NCI-H1105 treated with DMSO at 0.1 percent for 48 hours (cell line): Measurements from ENCODE around the gene PPEF1.
"Not testable (repeated sequence)": the region's sequence is repeated elsewhere in the genome, so short reads cannot be mapped to it uniquely, and the experiment has no call there.

Experiments used
- DNase-seq: peaks from one replicate; lab custom pipeline; 2025; lab: John Stamatoyannopoulos, UW

Gene PPEF1

DNA sequence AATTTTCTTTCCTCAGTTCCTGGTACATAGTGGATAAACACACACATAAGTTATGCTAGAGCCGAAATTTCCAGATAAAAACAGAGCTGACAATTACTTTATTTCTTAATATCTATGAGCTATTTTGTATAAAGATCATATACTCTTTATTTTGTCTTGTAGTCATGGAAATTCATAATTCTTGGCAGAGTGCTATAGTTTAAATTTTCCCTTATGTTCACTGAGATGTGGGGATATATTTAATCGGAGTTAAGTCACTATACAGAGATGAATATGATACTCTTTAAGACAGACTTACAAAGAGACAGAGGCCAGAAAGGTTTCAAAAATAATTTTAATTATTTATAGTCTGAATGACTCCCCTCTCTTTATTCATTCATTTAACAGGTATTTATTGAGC is 89.7 kb downstream of the PPEF1 start:
- no peak for DNase-seq

DNA sequence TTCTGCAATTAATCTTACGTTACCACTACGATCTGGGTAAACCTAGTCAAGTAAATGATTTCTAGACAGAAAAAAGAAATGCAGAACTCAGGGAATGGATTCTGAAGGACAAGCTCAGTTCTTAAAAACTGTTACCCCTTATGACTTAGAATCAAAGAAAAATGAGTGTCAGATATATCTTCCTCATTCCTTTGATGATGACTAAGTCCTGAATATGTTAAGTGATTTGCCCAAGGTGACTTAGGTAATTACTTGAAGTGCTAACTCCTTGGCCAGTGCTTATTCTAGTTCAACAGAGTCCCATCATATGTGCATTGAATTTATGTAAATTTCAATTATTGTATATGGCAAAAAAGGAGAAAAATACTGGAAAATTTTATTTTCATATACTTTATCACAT is 92.5 kb downstream of the PPEF1 start:
- no peak for DNase-seq

DNA sequence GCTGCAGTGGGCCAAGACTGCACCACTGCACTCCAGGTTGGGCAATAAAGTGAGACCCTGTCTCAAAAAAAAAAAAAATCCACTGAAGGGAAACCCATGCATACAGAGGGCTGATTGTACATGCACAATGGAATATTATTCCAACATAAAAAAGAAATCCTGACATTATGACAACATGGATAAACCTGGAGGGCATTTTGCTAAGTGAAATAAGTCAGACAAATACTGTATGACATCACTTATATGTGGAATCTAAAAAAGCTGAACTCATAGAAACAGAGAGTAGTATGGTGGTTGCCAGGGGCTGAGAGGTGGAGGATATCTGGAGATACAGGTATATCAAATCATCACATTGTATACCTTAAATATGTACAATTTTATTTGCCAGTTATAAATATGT is 102.2 kb downstream of the PPEF1 start:
- DNase-seq, result no peak

DNA sequence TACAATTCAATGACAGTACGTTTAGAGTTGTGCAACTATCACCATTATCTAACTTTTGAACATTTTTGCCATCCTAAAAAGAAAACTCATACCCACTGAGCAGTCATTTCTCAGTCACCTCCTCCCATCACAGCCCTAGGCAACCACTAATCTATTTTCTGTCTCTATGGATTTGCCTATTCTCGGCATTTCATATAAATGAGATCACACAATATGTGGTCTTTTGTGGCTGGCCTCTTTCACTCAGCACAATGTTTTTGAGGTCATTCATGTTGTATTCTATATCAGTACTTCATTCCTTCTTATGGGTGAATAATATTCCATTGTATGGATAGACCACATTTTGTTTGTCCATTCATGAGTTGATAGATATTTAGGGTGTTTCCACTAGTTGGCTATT is 103.0 kb downstream of the PPEF1 start:
- no peak for DNase-seq

DNA sequence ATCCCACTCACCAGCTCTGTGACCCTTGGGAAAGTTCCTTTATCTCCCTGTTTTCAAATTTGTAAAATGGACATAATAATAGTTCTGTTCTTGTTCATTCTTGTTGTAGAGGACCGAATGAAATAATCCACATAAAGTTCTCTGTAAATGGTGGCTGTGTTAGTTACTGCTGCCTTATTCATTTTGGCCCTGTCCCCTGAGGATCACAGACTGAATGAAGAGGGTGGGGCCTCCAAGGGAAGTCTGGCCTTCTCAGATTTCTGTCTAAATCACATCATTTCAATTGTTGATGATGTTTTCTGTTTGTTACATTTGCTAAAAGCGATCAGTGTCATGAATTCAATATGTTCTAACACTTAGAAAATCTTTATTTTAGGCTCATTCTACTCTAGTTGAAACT is 117.9 kb downstream of the PPEF1 start:
- no peak for DNase-seq

DNA sequence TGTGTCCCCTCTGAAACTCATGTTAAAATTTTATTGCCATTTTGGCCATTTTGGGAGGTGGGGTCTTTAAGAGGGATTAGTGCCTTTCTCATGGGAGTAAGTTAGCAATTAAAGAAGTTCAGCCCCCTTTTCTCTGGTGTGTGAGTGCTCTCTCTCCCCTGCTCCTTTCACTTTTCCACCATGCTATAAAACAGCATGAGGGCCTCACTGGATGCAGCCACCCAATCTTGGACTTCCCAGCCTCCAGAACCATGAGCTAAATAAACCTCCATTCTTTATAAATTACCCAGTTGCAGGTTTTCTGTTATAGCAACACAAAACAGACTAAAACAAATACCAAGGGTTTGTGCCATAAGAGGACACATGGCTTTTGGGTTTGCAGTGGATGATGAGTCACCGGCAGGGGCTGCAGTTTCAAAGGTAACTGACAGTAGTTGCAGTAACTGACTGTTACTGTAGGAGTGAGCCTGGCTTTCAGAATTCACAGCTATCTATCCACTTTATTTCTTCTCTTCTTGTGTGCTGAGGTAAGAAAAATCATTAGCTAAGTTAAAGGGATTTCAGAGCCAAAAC is 121.5 kb downstream of the PPEF1 start:
- no peak for DNase-seq

DNA sequence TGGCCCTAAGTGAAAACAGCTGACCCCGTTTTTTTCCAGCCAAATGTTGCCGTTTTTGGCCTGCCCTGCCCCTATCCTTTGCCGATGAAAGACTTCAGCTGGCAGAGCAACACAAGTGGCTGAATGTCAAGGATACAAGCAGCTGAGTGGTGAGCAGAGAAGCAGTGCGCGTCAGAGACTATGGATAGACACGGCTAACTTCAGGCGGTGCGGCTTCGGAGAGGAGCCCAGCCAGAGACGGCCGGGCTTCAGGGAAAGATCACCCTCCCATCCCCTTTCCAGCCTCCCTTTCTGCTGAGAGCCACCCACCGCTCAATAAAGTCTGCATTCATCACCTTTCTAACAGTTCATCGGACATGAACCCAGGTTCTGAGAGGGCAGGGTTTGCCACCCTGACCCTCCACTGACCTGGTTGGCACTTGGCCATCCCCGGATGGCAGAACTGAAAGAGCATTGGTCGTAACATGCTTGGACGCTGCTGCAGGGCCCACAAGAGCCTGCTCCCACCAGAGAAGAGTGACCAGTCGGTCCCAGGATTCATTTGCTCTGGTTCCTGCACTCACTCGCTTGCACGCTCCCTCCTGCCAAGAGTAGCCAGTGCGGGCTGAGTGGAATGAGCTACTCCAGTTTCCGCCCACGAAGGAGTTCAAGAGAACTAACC is 125.8 kb downstream of the PPEF1 start:
- no peak for DNase-seq

DNA sequence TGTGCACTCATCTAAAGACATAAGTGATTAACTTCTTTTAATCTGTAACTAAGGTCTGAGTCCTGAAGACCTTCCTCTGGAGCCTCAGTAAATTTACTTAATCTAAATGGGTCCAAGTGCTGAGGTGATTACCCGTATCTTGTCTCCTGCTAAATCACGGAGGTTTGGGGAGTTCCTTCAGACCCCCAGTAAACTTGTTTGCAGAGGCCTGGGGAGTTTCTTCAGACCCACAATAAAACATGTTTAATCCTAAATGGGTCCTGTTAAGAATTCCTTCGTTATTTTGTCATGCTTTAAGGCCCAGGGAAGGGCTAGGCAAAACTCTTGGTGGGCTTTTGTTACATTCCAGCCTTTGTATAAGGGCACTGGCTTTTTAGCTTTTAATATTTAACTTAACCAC is 140.5 kb downstream of the PPEF1 start:
- not testable (repeated sequence) for DNase-seq

DNA sequence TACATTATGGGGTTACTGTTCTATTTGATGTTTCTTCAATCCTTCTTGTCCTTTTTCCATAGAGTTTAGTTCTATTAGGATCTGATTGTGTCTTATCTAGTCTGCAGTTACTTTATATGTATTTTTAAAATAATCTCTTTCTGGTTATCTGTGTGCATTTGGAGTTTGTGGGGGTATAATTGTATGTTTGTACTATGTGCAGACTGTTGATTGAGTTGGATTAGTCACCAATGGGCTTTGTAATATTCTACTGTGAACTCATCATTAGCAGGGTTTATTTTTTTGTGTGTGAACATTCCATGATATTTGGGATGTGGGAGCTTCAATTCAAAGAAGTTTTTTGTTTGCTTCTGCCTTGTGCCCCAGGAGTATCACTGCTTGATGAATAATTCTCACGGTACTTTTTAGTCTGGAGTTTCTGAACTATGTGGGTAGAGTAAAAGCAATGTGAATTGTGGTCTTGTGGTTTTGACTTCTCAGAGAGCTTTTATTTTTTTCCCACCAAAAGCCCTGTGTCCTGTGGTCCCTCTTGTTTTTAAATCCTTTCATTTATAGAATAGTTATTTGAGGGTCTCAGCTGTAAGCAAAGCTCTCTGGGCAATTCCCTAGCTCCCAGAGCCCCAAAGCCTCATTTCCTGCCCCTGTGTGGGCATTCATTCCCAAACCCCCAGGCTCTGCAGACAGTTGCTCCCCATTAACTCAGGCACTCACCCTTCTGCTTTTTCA is 148.6 kb downstream of the PPEF1 start:
- DNase-seq, result no peak

DNA sequence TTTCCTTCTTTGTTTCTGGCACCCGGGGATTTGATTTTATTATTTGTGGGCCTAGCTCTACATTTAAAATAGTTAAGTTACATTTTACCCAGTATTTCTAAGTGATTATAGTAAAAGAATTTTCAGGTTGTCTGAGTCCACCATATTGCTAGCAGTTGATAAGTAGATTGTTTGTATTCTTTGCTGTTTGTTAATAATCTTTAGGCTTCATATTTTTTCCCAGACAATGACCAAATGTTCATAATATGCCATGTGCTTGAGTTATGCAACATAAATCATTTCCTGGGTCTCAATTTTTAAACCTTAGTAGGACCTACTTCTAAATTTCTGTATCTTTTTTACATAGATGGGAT is 149.2 kb downstream of the PPEF1 start:
- DNase-seq, result no peak

DNA sequence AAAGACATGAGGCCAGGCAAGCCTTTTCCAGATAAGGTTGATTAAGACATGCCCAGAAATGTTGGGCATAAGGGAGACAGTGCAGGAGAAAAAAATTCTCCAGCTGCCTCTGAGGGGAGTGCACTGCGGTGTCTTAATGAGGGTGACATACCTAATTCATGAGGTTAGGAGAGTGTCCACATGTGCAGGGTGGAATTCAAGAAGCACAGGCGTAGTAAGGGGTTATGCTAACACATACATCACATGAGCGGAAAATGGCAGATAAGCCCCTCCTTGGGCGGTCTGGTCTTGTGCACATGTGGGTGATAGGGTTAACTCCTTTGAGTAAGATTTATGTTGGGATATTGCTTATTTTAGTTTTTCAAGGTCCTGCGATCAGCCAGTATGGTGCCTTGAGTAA is 154.1 kb downstream of the PPEF1 start:
- DNase-seq, result no peak

DNA sequence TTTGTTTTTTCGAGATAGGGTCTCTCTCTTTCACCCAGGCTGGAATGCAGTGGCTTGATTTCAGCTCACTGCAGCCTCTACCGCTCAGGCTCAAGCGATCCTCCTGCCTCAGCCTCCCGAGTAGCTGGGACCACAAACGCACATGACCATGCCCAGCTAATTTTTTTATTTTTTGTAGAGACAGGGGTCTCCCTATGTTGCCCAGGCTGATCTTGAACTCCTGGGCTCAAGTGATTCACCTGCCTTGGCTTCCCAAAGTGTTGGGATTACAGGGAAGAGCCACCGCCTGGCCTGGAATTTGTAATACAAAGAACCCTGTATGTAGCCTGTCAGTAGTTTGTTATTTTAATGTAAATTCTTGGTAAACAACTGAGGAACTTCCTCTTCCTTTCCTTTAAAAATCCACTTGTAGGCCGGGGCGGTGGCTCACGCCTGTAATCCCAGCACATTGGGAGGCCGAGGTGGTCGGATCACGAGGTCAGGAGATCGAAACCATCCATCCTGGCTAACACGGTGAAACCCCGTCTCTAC is 157.0 kb downstream of the PPEF1 start:
- DNase-seq, result no peak

DNA sequence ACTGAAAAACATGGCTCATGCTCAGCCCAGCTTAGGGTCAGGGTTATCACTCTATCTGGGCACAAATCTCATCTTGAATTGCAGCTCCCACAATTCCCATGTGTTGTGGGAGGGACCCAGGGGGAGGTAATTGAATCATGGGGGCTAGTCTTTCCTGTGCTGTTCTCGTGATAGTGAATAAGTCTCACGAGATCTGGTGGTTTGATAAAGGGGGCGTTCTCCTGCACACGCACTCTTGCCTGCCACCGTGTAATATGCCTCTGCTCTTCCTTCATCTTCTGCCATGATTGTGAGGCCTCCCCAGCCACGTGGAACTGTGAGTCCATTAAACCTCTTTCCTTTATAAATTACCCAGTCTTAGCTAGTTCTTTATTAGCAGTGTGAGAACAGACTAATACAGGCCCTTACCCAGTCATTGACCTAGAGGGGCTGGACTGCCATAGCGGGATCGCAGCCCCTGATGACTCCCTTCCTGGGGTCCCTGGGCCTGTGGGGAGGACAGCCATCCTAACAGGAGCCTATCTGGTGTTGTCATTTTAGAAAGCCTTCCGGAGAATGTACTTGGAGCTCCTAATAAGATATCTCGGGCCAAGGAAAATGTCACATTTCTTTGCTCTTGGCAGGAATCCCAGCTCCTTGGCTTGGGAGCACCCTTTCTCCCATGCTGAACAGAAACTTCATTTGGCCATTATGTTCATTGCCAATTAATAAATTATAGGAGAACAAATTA is 163.9 kb downstream of the PPEF1 start:
- DNase-seq, result no peak

DNA sequence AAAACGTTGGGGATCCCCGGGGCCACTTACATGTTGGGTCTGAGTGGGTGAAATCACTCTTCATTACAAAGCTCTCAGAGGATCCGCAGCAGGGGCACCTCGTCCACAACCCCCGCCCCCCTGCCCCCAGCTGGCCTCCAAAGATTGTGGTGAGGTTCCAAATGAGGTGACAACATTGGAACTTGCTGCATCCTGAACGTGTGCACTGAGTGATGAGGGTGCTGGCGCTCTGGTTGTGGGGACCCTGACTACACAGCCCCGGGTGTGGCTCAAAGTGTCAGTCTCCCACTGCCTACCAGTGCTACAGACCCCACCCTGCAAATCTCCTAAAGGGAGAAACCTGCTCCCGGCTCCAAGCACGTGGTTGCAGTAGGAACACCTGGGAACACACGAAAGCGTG is 164.5 kb downstream of the PPEF1 start:
- no peak for DNase-seq

DNA sequence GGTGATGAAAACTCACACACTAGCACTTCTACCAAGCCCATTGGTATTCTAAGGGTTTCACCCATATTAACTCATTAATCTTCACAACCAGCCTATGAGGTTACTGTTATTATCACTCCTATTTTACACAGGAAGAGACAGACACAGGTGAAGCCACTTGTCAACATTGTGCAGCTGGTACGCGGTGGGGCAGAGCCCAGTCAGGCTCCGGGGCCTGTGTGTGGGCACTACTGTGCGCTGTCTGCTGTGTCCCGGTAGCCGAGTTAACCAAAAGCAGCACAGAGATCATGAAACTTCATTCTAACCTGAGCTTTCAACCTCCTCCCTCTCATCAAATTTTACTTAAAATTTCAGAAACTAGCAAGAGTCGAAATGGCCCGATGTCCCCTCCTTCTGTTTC is 165.2 kb downstream of the PPEF1 start:
- no peak for DNase-seq

DNA sequence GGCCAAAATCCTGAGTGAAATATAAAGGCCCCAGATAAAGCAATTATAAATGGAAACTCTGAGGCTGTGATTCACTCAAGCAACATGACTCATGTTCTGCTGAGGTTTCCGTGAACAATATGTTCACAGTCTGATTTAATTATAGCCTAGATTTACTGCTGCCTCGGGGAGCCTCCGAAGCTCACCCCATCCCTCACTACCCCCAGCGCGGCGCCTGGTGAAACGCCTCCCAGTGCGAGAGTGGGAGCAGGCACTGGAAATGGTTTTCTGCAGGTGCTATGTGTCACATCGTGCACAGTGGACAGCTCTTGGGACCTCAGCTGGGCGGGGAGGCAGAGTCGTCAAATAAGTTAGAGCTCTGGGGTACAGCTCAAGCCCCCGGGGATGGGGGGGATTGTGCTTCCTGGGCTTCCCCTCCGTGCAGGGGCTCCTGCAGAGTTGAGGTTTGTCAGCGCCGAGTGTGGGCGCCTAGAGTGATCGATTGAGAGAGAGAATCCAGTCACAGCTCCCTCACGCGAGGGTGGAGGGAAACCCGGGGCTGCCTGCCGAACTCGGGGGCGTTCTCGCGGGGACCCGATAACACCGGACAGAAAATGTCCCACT is 165.8 kb downstream of the PPEF1 start:
- DNase-seq, result no peak

DNA sequence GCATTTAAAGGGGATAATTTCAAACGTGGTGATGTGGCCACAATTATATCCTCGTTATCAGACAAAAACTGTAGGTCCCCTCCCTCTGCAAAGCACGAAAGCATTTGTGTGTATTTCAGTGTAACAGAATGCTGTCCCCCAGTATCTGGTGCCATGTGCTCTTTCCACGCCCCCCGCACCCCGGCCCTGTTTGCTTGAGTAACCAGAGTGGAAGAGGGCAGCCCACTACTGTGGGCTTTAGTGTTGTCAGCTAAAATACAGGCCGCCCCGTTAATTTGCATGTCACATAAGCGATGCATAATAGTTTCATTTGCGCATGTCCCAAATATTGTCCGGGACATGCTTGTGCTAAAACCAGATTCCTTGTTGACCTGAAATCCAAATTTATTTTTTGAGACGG is 166.4 kb downstream of the PPEF1 start:
- DNase-seq, result no peak

DNA sequence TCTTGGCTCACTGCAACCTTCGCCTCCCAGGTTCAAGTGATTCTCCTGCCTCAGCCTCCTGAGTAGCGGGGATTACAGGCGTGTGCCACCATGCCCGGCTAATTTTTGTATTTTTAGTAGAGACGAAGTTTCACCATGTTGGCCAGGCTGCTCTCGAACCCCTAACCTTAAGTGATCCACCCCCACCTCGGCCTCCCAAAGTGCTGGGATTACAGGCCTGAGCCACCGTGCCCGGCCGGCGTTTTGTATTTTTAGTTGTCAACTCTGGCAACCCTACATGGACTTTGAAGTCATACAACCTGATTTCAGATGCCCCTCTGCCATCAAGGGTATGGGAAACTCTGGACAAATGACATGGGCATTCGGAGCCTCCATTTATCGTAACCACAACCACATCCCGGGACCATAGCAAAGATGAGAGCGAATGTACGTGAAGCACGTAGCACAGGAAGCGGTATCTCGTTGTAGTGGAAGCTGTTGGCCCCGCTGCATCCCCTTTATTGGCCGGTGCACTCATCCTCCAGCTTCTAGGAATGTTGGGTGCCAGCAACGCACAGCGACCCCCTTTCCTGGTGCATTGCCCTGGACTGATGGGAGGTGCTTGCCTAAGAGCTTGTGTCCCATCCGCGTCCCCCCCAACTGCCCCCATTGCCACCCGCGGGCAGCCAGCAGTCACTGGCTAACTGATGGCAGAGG is 167.3 kb downstream of the PPEF1 start:
- DNase-seq, result no peak

DNA sequence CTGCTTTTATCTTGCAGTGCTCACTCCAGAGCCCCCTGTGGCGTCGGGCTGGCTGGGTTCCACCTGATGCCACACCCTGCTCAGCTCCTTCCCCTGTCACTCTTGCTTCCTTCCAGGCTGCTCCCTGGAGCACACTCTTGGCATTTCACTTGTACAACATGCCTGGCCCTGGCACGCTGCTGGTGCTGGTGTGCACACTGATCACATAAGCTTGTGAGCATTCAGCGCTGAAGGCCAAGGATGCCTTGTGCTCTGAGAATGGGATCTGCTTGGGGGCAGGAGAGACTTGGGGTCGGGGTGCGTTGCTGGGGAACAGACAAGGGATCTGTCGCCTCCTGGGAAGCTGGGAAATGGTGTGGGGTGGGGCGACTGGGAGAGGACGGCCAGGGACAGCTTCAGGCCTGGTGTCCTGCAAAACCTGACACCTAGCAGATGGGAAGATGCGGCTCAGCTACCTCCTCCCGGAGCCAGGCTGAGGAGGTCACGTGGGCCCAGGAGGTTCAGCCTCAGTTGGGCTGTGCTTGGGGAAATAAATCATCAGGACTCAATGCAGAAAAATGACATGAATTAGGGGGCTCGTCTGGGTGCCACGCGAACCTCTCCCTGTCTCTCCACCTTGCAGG is 167.9 kb downstream of the PPEF1 start:
- no peak for DNase-seq

DNA sequence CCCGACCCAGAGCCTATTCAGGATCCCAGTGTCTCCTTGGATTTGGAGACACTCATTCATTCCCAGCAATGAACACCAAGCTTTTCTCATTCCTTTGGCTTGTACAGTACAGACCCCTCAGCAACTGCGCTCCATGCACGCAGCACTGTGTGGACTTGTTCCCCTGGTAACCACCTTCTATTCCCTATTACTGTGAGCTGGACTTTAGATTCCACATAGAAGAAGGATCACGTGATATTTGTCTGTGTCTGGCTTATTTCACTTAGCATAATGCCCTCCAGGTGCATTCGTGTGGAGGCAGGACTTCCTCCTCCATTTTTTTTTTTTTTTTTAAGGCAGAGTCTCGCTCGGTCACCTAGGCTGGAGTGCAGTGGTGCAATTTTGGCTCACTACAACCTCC is 170.0 kb downstream of the PPEF1 start:
- DNase-seq, result no peak
